Measurements from ENCODE around the gene EPHA8.

DNA sequence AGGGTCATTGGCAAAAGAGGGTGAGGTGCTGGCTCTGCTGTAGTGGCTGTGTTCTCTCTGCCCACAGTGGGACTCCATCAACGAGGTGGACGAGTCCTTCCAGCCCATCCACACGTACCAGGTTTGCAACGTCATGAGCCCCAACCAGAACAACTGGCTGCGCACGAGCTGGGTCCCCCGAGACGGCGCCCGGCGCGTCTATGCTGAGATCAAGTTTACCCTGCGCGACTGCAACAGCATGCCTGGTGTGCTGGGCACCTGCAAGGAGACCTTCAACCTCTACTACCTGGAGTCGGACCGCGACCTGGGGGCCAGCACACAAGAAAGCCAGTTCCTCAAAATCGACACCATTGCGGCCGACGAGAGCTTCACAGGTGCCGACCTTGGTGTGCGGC lies 12.9 kb downstream of the EPHA8 start:
- TF ChIP-seq SMC3 (IDR thresholded peaks at IDR 0.05; ENCODE audit: low read depth, low read length) (no peak), TAF1 (IDR thresholded peaks at IDR 0.05; ENCODE audit: borderline replicate concordance, low read depth, low read length) (no peak)
- TF ChIP-seq, protein P1, sequence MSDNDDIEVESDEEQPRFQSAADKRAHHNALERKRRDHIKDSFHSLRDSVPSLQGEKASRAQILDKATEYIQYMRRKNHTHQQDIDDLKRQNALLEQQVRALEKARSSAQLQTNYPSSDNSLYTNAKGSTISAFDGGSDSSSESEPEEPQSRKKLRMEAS (IDR thresholded peaks at IDR 0.05; ENCODE audit: low read depth): no peak

Measured in SK-N-SH (cell line).